Lung (tissue), 12 donors: Measurements from ENCODE around the gene PRX. TPM values are rescaled to one million over a fixed set of nuclear protein-coding genes. Genes with fewer than 3 reads are reported as not detected.

ENCODE experiments used
- ATAC-seq: fragments of 200-7000 bp; cut with Tn5 transposase; one replicate; pipeline ENCODE4 v1.9.1; 2020; ENCODE audit warnings: moderate number of reproducible peaks; ENCODE audit not compliant: insufficient read depth, low FRiP score
- DNase-seq, 3 donors: peaks; one replicate each; pipeline ENCODE4 v3.0.0-alpha.2; 2013 to 2017
- H3K27ac ChIP-seq, 2 donors: one replicate each; pipeline ENCODE4 v1.5.1; 2013; ENCODE audit warnings: mild to moderate bottlenecking in 2 of 2, moderate library complexity in 2 of 2, control low read depth in 1 of 2, inconsistent platforms in 1 of 2, low read depth in 1 of 2, low read length in 1 of 2
- H3K27me3 ChIP-seq, 3 donors: one replicate each; pipeline ENCODE4 v1.5.1; 2013; ENCODE audit warnings: low read length in 2 of 3; ENCODE audit not compliant: control insufficient read depth in 3 of 3, insufficient read depth in 3 of 3
- H3K36me3 ChIP-seq, 4 donors: one replicate each; pipeline ENCODE4 v1.5.1; 2013; ENCODE audit warnings: low read length in 4 of 4, mild to moderate bottlenecking in 1 of 4, moderate library complexity in 1 of 4; ENCODE audit not compliant: control insufficient read depth in 4 of 4, insufficient read depth in 4 of 4
- H3K4me1 ChIP-seq, 5 donors: one replicate each; pipeline ENCODE4 v1.5.1; 2013; ENCODE audit warnings: low read length in 5 of 5, mild to moderate bottlenecking in 2 of 5, moderate library complexity in 1 of 5; ENCODE audit not compliant: control insufficient read depth in 5 of 5, insufficient read depth in 5 of 5
- H3K4me3 ChIP-seq: one replicate; pipeline ENCODE4 v1.5.1; 2013; ENCODE audit warnings: mild to moderate bottlenecking, control low read depth, moderate library complexity
- H3K9ac ChIP-seq, 2 donors: one replicate each; pipeline ENCODE4 v1.5.1; 2013; ENCODE audit warnings: low read length in 2 of 2, control low read depth in 1 of 2; ENCODE audit not compliant: insufficient read depth in 1 of 2
- H3K9me3 ChIP-seq, 4 donors: one replicate each; pipeline ENCODE4 v1.5.1; 2013; ENCODE audit warnings: low read length in 3 of 4, mild to moderate bottlenecking in 1 of 4, moderate library complexity in 1 of 4; ENCODE audit not compliant: control insufficient read depth in 4 of 4, insufficient read depth in 3 of 4
- WGBS, 2 donors: extraction: QIAGEN DNeasy Blood & Tissue Kit; methylation state at CpG; one replicate each; pipeline ENCODE4 v1.1.7; 2013; 5-methylcytosine and 5-hydroxymethylcytosine counted together
- polyA plus RNA-seq, 2 donors: library from polyadenylated mRNA; stranded (reverse); fragments of 200-250 nt; gene quantifications; one replicate each; pipeline ENCODE4 v1.2.1, GENCODE V29; 2013
- total RNA-seq, 2 donors: library from RNA; depleted of rRNA in 1 of 2; stranded (reverse); fragments of >200 nt in 1 of 2; gene quantifications; one replicate each; pipeline ENCODE4 v1.2.1, GENCODE V29; 2014 to 2021
- TF ChIP-seq, protein P1 (sequence below): IDR thresholded peaks from 2 replicates; pipeline ENCODE4 v1.5.1; 2012; ENCODE audit warnings: mild to moderate bottlenecking; ENCODE audit errors: control extremely low read depth, extremely low read depth
- donor health status: control.
- donor health status: control.
- donor health status: Bipolar disorder and iron deficiency.
- donor health status: healthy.
- donor health status: DM: yes; HTN: yes; CAD: no.

The PRX gene
- total and polyA plus RNA-seq, 4 donors = 16.9 to 43.8 (median 27.9) TPM

DNA sequence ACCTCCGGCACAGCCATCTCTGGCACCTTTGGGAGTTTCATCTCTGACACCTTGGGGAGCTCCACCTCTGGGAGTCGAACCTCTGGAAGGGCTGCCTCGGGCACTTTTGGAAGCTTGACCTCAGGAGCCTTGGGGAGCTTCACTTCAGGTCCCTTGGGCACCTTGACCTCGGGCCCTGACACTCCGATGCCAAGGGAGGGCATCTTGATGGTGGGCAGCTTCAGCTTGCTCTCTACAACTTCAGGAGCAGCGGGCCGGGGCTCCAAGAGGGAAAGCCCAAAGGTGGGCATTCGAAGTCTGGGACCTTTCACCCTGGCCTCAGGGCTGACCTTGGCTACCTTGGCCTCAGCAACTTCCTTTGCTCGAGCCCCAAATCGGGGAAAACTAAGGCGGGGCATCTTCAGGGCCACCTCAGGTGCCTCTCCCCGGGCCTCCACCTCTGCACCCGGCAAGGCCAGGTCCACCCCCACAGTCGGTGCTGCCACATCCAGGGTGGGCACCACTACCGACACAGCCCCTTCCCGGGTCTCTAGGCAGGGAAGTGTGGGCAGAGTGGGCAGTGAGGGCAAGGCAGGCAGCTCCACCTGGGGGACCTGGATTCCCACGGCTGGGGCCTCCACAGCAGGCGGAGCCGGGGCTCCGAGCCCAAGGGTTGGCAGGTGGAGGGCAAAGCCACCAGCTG, 16.2 kb downstream of the PRX start:
- Histone ChIP-seq H3K4me1 (peaks cover 0 to 7% (median 0%) of the 10 kb centered on the region in 5 donors), H3K36me3 (peaks cover 0 to 10% (median 0%) of the 10 kb centered on the region in 4 donors), H3K27me3 (no peaks in the 10 kb centered on the region), H3K27ac (no peak overlapping the region), H3K9me3 (no peaks in the 10 kb centered on the region), H3K4me3 (no peak overlapping the region), H3K9ac (no peak overlapping the region)
- TF ChIP-seq, protein P1, sequence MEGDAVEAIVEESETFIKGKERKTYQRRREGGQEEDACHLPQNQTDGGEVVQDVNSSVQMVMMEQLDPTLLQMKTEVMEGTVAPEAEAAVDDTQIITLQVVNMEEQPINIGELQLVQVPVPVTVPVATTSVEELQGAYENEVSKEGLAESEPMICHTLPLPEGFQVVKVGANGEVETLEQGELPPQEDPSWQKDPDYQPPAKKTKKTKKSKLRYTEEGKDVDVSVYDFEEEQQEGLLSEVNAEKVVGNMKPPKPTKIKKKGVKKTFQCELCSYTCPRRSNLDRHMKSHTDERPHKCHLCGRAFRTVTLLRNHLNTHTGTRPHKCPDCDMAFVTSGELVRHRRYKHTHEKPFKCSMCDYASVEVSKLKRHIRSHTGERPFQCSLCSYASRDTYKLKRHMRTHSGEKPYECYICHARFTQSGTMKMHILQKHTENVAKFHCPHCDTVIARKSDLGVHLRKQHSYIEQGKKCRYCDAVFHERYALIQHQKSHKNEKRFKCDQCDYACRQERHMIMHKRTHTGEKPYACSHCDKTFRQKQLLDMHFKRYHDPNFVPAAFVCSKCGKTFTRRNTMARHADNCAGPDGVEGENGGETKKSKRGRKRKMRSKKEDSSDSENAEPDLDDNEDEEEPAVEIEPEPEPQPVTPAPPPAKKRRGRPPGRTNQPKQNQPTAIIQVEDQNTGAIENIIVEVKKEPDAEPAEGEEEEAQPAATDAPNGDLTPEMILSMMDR = no peak
- ATAC-seq = no peak
- 91 to 93% methylated on average over 19 to 20 of the region's 20 CpGs for WGBS, 2 donors
- no peak for DNase-seq

DNA sequence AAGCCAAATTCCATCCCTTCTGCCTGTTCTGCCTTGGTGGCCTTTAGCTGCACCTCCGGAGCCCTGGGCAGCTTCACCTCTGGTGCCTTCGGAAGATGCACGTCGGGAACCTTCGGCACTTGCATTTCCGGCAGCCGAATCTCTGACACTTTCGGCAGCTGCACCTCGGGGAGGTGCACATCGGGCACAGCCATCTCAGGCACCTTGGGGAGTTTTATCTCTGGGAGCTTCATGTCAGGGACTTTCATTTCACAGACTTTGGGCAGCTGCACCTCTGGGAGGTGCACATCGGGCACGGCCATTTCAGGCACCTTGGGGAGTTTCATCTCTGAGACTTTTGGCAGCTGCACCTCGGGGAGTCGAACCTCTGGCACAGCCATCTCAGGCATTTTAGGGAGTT, 17.2 kb downstream of the PRX start:
- Histone ChIP-seq H3K36me3 (peaks cover 0 to 10% (median 0%) of the 10 kb centered on the region in 4 donors), H3K9ac (no peak overlapping the region), H3K9me3 (no peaks in the 10 kb centered on the region), H3K4me1 (peaks cover 0 to 8% (median 0%) of the 10 kb centered on the region in 5 donors), H3K4me3 (no peak overlapping the region), H3K27ac (no peak overlapping the region), H3K27me3 (no peaks in the 10 kb centered on the region)
- no peak for DNase-seq
- TF ChIP-seq, protein P1 = no peak
- 91 to 97% methylated on average over 14 of the region's 14 CpGs for WGBS, 2 donors
- no peak for ATAC-seq

DNA sequence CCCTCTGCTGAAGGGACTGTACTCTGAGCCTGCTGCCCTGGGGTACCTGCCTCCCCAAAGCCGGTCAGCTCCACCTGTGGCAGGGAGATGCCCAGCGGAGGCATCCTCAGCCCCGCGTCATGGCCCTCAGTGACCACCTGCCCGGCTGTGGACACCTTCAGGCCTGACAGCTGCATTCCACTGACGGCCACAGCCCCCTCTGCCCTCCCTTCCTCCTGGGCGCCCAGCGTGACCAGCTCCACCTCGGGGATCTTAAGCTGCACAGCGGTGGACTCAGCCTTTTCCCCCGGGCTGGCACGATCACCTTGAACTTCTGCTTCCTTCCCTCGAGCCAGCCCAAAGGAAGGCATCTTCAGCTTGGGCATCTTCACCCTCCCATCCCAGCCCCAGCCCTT, 18.4 kb downstream of the PRX start:
- Histone ChIP-seq H3K36me3 (peaks cover 0 to 10% (median 0%) of the 10 kb centered on the region in 4 donors), H3K4me3 (no peak overlapping the region), H3K9ac (no peak overlapping the region), H3K9me3 (no peaks in the 10 kb centered on the region), H3K27me3 (no peaks in the 10 kb centered on the region), H3K4me1 (peaks cover 0 to 8% (median 0%) of the 10 kb centered on the region in 5 donors), H3K27ac (no peak overlapping the region)
- ATAC-seq = no peak
- DNase-seq = no peak
- TF ChIP-seq, protein P1 = no peak
- 76 to 77% methylated on average over 13 of the region's 13 CpGs for WGBS, 2 donors
